ENCODE data around the gene ST6GALNAC3.
A peak's percentile ranks its signal among the peaks of the same experiment; 100 is the strongest.

Gene ST6GALNAC3

DNA sequence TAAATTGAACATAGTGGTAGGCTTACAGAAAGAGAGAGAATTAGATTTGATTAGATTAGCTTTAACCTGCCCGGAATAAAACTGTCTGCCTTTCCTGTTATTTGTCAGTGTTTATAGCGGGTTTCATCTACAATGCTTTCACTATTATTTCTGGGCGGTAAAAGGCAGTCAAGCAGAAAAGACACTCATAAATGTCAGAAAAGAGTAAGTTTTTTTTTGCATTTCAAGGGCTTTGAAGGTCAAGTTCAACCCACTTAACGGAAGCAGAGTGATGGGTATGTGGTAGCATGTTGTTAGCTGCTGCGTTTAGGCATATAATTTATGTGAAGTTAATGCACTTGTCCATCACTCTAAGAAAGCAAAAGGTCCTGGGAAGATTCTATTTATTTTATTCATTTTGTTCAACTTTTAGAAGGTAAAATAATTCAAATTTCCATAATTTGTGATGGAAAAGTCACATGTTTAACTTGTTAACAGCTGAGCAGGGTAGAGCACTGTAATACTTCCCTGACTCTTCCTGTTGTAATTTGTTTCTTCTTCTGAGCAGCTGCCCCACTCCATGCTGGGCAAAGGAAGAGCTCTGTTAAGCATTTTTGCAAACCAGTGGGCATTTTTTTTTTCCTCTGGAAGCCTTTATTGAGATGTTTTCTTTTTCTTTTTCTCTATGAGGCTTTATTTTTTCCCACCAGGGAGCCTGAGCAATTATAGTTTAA lies 220.1 kb downstream of the ST6GALNAC3 start (continued):
- no peak for TF ChIP-seq ZNF433 (tag by site-specific recombination; IDR thresholded peaks at IDR 0.05; ENCODE audit: low read depth)
- no peak for TF ChIP-seq ZNF16 (tag by site-specific recombination; IDR thresholded peaks at IDR 0.05; ENCODE audit: low read depth)
- 0 out of 2 replicates have a peak, but pooled peaks have one; percentile 31 for TF ChIP-seq SCRT2 (tag by site-specific recombination; IDR thresholded peaks at IDR 0.05)
- no peak for TF ChIP-seq KLF1 (tag by site-specific recombination; IDR thresholded peaks at IDR 0.05)
- TF ChIP-seq, protein P1, sequence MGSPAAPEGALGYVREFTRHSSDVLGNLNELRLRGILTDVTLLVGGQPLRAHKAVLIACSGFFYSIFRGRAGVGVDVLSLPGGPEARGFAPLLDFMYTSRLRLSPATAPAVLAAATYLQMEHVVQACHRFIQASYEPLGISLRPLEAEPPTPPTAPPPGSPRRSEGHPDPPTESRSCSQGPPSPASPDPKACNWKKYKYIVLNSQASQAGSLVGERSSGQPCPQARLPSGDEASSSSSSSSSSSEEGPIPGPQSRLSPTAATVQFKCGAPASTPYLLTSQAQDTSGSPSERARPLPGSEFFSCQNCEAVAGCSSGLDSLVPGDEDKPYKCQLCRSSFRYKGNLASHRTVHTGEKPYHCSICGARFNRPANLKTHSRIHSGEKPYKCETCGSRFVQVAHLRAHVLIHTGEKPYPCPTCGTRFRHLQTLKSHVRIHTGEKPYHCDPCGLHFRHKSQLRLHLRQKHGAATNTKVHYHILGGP (tag by site-specific recombination; IDR thresholded peaks at IDR 0.05) = peak; percentile 79
- peak; percentile 35; the same call in 1 of the 2 replicates for TF ChIP-seq HIC1 (tag by site-specific recombination; IDR thresholded peaks at IDR 0.05)
- no peak for TF ChIP-seq SP2 (tag by site-specific recombination; IDR thresholded peaks at IDR 0.05)
- TF ChIP-seq HOXD13 (CRISPR knock-in tag; IDR thresholded peaks at IDR 0.05; ENCODE audit: borderline replicate concordance) = peak; percentile 95
- TF ChIP-seq ZNF600 (tag by site-specific recombination; IDR thresholded peaks at IDR 0.05) = peak; percentile 49; the same call in 1 of the 2 replicates
- peak; percentile 78 for TF ChIP-seq ZNF2 (tag by site-specific recombination; IDR thresholded peaks at IDR 0.05)
- no peak for TF ChIP-seq ZNF335 (tag by site-specific recombination; conservative IDR thresholded peaks at IDR 0.05)
- TF ChIP-seq ZNF555 (tag by site-specific recombination; conservative IDR thresholded peaks at IDR 0.05) = no peak
- no peak for TF ChIP-seq CTCF (tag by site-specific recombination; IDR thresholded peaks at IDR 0.05)
- peak; percentile 91 for TF ChIP-seq ZNF561 (tag by site-specific recombination; IDR thresholded peaks at IDR 0.05; ENCODE audit: borderline replicate concordance)
- TF ChIP-seq MYNN (tag by site-specific recombination; IDR thresholded peaks at IDR 0.05; ENCODE audit: borderline replicate concordance) = no peak
- TF ChIP-seq MEIS1 (CRISPR knock-in tag; IDR thresholded peaks at IDR 0.05; ENCODE audit: borderline replicate concordance) = 0 out of 2 replicates have a peak, but pooled peaks have one; percentile 27
- no peak for TF ChIP-seq ZNF585B (tag by site-specific recombination; IDR thresholded peaks at IDR 0.05)
- no peak for TF ChIP-seq ZNF677 (tag by site-specific recombination; IDR thresholded peaks at IDR 0.05)
- peak; percentile 35; the same call in 1 of the 2 replicates for TF ChIP-seq ZNF76 (tag by site-specific recombination; IDR thresholded peaks at IDR 0.05; ENCODE audit: borderline replicate concordance, low read depth)
- TF ChIP-seq, protein P2, sequence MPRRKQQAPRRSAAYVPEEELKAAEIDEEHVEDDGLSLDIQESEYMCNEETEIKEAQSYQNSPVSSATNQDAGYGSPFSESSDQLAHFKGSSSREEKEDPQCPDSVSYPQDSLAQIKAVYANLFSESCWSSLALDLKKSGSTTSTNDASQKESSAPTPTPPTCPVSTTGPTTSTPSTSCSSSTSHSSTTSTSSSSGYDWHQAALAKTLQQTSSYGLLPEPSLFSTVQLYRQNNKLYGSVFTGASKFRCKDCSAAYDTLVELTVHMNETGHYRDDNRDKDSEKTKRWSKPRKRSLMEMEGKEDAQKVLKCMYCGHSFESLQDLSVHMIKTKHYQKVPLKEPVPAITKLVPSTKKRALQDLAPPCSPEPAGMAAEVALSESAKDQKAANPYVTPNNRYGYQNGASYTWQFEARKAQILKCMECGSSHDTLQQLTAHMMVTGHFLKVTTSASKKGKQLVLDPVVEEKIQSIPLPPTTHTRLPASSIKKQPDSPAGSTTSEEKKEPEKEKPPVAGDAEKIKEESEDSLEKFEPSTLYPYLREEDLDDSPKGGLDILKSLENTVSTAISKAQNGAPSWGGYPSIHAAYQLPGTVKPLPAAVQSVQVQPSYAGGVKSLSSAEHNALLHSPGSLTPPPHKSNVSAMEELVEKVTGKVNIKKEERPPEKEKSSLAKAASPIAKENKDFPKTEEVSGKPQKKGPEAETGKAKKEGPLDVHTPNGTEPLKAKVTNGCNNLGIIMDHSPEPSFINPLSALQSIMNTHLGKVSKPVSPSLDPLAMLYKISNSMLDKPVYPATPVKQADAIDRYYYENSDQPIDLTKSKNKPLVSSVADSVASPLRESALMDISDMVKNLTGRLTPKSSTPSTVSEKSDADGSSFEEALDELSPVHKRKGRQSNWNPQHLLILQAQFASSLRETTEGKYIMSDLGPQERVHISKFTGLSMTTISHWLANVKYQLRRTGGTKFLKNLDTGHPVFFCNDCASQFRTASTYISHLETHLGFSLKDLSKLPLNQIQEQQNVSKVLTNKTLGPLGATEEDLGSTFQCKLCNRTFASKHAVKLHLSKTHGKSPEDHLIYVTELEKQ (tag by site-specific recombination; IDR thresholded peaks at IDR 0.05; ENCODE audit: borderline replicate concordance) = peak; percentile 84
- TF ChIP-seq RBAK (tag by site-specific recombination; IDR thresholded peaks at IDR 0.05) = no peak
- TF ChIP-seq ZBTB1 (tag by site-specific recombination; IDR thresholded peaks at IDR 0.05) = 0 out of 2 replicates have a peak, but pooled peaks have one; percentile 46
- TF ChIP-seq, protein P3, sequence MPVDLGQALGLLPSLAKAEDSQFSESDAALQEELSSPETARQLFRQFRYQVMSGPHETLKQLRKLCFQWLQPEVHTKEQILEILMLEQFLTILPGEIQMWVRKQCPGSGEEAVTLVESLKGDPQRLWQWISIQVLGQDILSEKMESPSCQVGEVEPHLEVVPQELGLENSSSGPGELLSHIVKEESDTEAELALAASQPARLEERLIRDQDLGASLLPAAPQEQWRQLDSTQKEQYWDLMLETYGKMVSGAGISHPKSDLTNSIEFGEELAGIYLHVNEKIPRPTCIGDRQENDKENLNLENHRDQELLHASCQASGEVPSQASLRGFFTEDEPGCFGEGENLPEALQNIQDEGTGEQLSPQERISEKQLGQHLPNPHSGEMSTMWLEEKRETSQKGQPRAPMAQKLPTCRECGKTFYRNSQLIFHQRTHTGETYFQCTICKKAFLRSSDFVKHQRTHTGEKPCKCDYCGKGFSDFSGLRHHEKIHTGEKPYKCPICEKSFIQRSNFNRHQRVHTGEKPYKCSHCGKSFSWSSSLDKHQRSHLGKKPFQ (tag by site-specific recombination; IDR thresholded peaks at IDR 0.05) = peak; percentile 86
- no peak for TF ChIP-seq ZNF146 (tag by site-specific recombination; IDR thresholded peaks at IDR 0.05)
- no peak for TF ChIP-seq ZNF132 (tag by site-specific recombination; IDR thresholded peaks at IDR 0.05; ENCODE audit: borderline replicate concordance)
- TF ChIP-seq GLI2 (tag by site-specific recombination; IDR thresholded peaks at IDR 0.05; ENCODE audit: borderline replicate concordance, low read depth) = peak; percentile 88
- peak; percentile 84 for TF ChIP-seq WT1 (tag by site-specific recombination; IDR thresholded peaks at IDR 0.05)
- peak; percentile 51 for TF ChIP-seq ZBTB17 (tag by site-specific recombination; IDR thresholded peaks at IDR 0.05)
- TF ChIP-seq GLIS2 (tag by site-specific recombination; IDR thresholded peaks at IDR 0.05) = no peak
- no peak for TF ChIP-seq BCL11A (tag by site-specific recombination; IDR thresholded peaks at IDR 0.05; ENCODE audit: low read depth)

Data from HEK293 (cell line).